LNCaP clone FGC (cell line): ENCODE measurements around the gene MPP4.
"Not testable (repeated sequence)": the region's sequence is repeated elsewhere in the genome, so short reads cannot be mapped to it uniquely, and the experiment has no call there.

ENCODE experiments used
- DNase-seq: peaks from one replicate; pipeline ENCODE4 v3.0.0-alpha.2; 2011; ENCODE audit warnings: low read depth
- H3K4me3 ChIP-seq: 2 replicates; pipeline ENCODE4 v1.5.1; 2011; ENCODE audit warnings: mild to moderate bottlenecking, low read depth, low read length, control low read depth
- CTCF ChIP-seq: IDR thresholded peaks from 2 replicates; pipeline ENCODE4 v1.5.1; 2012; ENCODE audit warnings: mild to moderate bottlenecking; ENCODE audit not compliant: control insufficient read depth, insufficient read depth; ENCODE audit errors: extremely low read depth

The MPP4 gene

DNA sequence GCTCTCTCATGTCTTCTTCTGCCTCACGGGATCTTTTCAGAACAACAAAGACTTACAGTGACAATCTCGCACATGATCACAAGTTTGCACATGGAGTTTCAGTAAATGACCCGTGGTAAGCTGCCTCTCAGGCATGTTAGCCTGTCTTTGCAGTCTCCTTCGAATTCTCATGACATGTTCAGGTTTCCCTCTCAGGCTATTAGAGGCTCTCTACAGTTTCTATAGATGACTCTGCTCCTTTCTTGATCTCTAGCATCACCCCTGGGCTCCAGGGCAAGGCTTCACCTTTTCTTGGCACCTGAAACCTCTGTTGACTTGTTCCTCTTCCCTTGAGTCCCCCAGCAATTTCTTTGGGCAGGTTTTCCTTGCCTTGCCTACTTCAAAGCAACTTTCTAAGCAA, 23.0 kb downstream of the MPP4 start:
- TF ChIP-seq CTCF = no peak
- no peak for DNase-seq
- no peak overlapping the region for H3K4me3 ChIP-seq

DNA sequence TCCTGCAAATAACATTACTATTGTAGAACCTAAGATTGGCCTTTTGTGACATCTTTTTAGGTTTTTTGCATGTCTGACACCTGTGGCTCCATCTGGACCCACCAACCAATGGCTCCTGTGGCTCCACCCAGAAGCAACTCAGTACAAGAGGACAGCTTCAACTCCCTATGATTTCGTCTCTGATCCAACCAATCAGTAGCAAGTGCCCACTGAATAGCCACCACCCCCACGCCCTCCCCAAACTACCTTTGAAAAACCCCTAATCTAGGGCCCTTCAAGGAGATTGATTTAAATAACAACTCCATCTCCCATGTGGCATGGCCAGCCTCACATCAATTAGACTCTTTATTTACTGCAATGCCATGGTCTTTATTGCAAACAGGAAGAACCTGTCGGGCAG, 23.6 kb downstream of the MPP4 start:
- DNase-seq = no peak
- TF ChIP-seq CTCF = no peak
- H3K4me3 ChIP-seq = no peak overlapping the region

- DNase-seq = no peak
- TF ChIP-seq CTCF = no peak
- H3K4me3 ChIP-seq = no peak overlapping the region
These were observed 24.1 kb downstream of the MPP4 start for GRCh38 chr2:201674298-201674697.

DNA sequence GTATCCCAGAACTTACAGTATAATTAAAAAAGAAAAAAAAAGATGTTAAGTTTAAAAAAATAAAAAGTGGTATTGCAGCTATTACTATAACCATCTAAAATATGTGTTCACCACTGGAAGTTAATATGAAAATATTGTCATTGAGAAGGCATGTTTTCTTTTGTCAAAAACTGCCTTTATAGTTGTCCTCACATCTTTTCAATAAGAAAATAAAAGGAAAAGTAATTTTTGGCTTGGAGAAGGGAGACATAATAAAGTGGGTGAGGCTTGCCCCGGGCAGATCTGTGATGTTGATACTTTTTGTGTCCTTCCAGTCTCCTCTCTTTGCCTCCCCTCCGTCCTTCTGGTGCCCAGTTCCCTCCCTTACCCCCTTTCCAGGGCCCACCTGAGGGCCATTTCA, 24.9 kb downstream of the MPP4 start:
- H3K4me3 ChIP-seq = no peak overlapping the region
- DNase-seq = no peak
- TF ChIP-seq CTCF = no peak

GRCh38 chr2:201671205-201671604, 27.2 kb downstream of the MPP4 start:
- DNase-seq, H3K4me3 ChIP-seq: not testable (repeated sequence)

DNA sequence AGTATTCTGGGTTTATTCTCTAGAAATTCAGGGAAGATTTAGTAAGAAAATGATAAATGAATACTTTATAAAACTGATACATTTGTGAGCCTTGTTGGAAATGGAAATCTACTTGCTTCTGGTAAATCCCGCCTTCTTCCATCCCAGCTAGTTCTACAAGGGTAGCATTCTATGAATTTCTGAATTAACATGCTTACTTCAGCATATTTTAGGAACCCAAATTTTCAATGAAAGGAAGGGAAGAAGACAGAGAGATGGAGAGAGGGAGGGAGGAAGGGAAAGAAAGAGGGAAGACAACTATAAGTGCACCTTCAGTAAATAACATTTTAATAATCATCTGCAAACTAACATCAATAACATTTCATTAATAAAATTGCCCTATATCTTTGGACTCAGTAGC, 28.6 kb downstream of the MPP4 start:
- DNase-seq = no peak
- TF ChIP-seq CTCF = no peak
- no peak overlapping the region for H3K4me3 ChIP-seq

DNA sequence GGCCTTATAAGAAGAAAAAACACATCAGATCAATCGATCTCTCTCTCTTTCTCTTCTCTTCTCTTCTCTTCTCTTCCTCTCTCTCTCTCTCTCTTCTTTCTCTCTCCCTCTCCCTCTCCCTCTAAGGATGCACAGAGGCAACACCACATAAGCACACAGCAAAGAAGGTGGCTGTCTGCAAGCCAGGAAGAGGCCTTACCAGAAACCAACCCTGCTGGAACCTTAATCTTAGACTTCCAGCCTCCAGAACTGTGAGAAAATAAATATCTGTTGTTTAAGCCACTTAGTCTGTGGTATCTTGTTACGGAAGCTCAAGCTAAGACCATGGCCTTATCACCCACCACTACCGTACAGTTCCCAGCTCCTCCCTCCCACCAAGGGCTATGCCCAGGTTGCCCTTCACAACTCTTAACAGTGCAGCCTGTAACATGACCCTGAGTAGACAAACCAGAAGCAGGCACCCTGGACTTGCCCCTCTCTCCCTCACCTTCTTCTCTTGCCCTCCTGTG, 30.0 kb downstream of the MPP4 start:
- TF ChIP-seq CTCF = no peak
- no peak overlapping the region for H3K4me3 ChIP-seq
- DNase-seq = no peak
